Endothelial cell of umbilical vein (primary cell): ENCODE measurements around the gene FTO. TPM values are rescaled to one million over a fixed set of nuclear protein-coding genes. Genes with fewer than 3 reads are reported as not detected.

Source experiments
- BruUV-seq: library from RNA; stranded (reverse); fragments of 400-500 nt; replicated peaks from 2 replicates; lab custom pipeline; 2021; lab: Mats Ljungman, UMichigan
- CTCF ChIA-PET: fragments of 300-600, 350-600 bp; sonication (Branson Sonifier 250); formaldehyde crosslinking; loops from one replicate; lab custom pipeline; 2021; ENCODE audit warnings: antibody characterized with exemption, inconsistent platforms; lab: Charles Lee
- POLR2A ChIA-PET: fragments of 300-600, 350-600 bp; sonication (Branson Sonifier 250); formaldehyde crosslinking; loops from one replicate; lab custom pipeline; 2021; ENCODE audit warnings: antibody characterized with exemption, inconsistent platforms; lab: Charles Lee
- DNase-seq: peaks from one replicate; pipeline ENCODE4 v3.0.0-alpha.2; 2011; ENCODE audit warnings: low read depth, low spot score
- FAIRE-seq: peaks from 2 replicates; lab custom pipeline; 2011; peaks lifted over from hg19 to GRCh38; lab: Jason Lieb, UNC
- H2AFZ ChIP-seq: 2 replicates; pipeline ENCODE4 v1.6.0; 2012; ENCODE audit warnings: low read depth, low read length, control low read depth, inconsistent platforms
- H3K27ac ChIP-seq: 2 replicates; pipeline ENCODE4 v1.5.1; 2011; ENCODE audit warnings: low read depth, mild to moderate bottlenecking, control low read depth, low read length, moderate library complexity; ENCODE audit not compliant: insufficient read depth
- H3K27me3 ChIP-seq, 2 experiments: 2 replicates each; pipeline versions ENCODE4 v1.6.0 to v1.6.1; 2011; ENCODE audit warnings: low read length in 2 of 2, mixed read lengths in 1 of 2; ENCODE audit not compliant: control insufficient read depth in 2 of 2, insufficient read depth in 2 of 2
- H3K36me3 ChIP-seq, 2 experiments: 2 replicates in 1 of 2; 3 replicates in 1 of 2; pipeline ENCODE4 v1.5.1; 2011; ENCODE audit warnings: low read length in 2 of 2, mild to moderate bottlenecking in 1 of 2, moderate library complexity in 1 of 2; ENCODE audit not compliant: control insufficient read depth in 2 of 2, insufficient read depth in 2 of 2; ENCODE audit errors: extremely low read depth in 1 of 2
- H3K4me1 ChIP-seq: 3 replicates; pipeline ENCODE4 v1.5.1; 2011; ENCODE audit warnings: mild to moderate bottlenecking, low read length; ENCODE audit not compliant: control insufficient read depth, insufficient read depth; ENCODE audit errors: extremely low read depth
- H3K4me2 ChIP-seq: 2 replicates; pipeline ENCODE4 v1.6.1; 2011; ENCODE audit warnings: low read length, control low read depth, mixed read lengths; ENCODE audit not compliant: insufficient read depth
- H3K4me3 ChIP-seq, 3 experiments: fragments of 200-600 bp in 1 of 3; sonication (generic), shearing (Covaris generic) in 1 of 3; replicated peaks in 1 of 3; 2 replicates each; pipeline ENCODE4 v1.5.1; 2011 to 2016; ENCODE audit warnings: control low read depth in 3 of 3, low read length in 3 of 3, mild to moderate bottlenecking in 2 of 3, inconsistent platforms in 1 of 3, low read depth in 1 of 3, moderate library complexity in 1 of 3; ENCODE audit not compliant: insufficient read depth in 1 of 3
- H3K79me2 ChIP-seq: 2 replicates; pipeline ENCODE4 v1.6.0; 2012; ENCODE audit warnings: low read length, inconsistent platforms; ENCODE audit not compliant: control insufficient read depth, insufficient read depth
- H3K9ac ChIP-seq: replicated peaks from 2 replicates; pipeline ENCODE3; 2011; ENCODE audit warnings: low read length, control low read depth; ENCODE audit not compliant: insufficient read depth; ENCODE audit errors: extremely low read depth
- H3K9me1 ChIP-seq: replicated peaks from 3 replicates; pipeline ENCODE4 v1.6.0; 2011; ENCODE audit warnings: mild to moderate bottlenecking, low read length; ENCODE audit not compliant: control insufficient read depth, insufficient read depth; ENCODE audit errors: extremely low read depth
- H3K9me3 ChIP-seq: replicated peaks from 2 replicates; pipeline ENCODE4 v1.5.1; 2012; ENCODE audit warnings: low read length, inconsistent platforms; ENCODE audit not compliant: control insufficient read depth, insufficient read depth
- H4K20me1 ChIP-seq: replicated peaks from 2 replicates; pipeline ENCODE3; 2011; ENCODE audit warnings: mild to moderate bottlenecking, low read length; ENCODE audit not compliant: control insufficient read depth, insufficient read depth; ENCODE audit errors: extremely low read depth
- CTCF ChIP-seq, 2 donors: IDR thresholded peaks; 1 replicate in 1 of 2; 2 replicates in 1 of 2; pipeline ENCODE4 v1.5.1; 2011; ENCODE audit warnings: low read length in 2 of 2, mild to moderate bottlenecking in 2 of 2, moderate library complexity in 2 of 2, control low read depth in 1 of 2, inconsistent platforms in 1 of 2, low read depth in 1 of 2; ENCODE audit not compliant: insufficient read depth in 1 of 2; ENCODE audit errors: extremely low read depth in 1 of 2
- EZH2 ChIP-seq: IDR thresholded peaks from 2 replicates; pipeline ENCODE4 v1.6.1; 2012; ENCODE audit warnings: borderline replicate concordance, low read depth, mild to moderate bottlenecking, moderate library complexity, low read length, inconsistent platforms; ENCODE audit not compliant: severe bottlenecking
- FOS ChIP-seq: IDR thresholded peaks from 2 replicates; pipeline ENCODE4 v1.6.1; 2011; ENCODE audit warnings: mild to moderate bottlenecking, low read length, moderate library complexity, borderline replicate concordance; ENCODE audit not compliant: insufficient read depth
- GATA2 ChIP-seq: IDR thresholded peaks from 2 replicates; pipeline ENCODE4 v1.7.0; 2011; ENCODE audit warnings: low read depth, mild to moderate bottlenecking, moderate library complexity, mixed read lengths, low read length; ENCODE audit not compliant: insufficient read length, insufficient read depth
- JUN ChIP-seq: IDR thresholded peaks from 2 replicates; pipeline ENCODE4 v1.6.1; 2011; ENCODE audit warnings: borderline replicate concordance, low read depth; ENCODE audit not compliant: insufficient read length, insufficient read depth
- MAX ChIP-seq: IDR thresholded peaks from 2 replicates; pipeline ENCODE4 v1.6.1; 2011; ENCODE audit not compliant: insufficient read depth, insufficient read length
- MYC ChIP-seq: IDR thresholded peaks from one replicate; pipeline ENCODE4 v1.6.1; 2011; ENCODE audit warnings: mild to moderate bottlenecking, low read depth, low read length
- POLR2A ChIP-seq: IDR thresholded peaks from 2 replicates; pipeline ENCODE4 v1.6.1; 2012; ENCODE audit warnings: low read depth, mild to moderate bottlenecking, control low read depth, low read length
- POLR2AphosphoS5 ChIP-seq: IDR thresholded peaks from 2 replicates; pipeline ENCODE4 v1.6.1; 2012; ENCODE audit warnings: low read depth, mild to moderate bottlenecking, control low read depth, low read length, moderate library complexity; ENCODE audit not compliant: insufficient read depth
- dilution Hi-C: fragments of 300-500 bp; cut with MboI; formaldehyde crosslinking; loops from one replicate; pipeline ENCODE4 v1.15.0; 2019; ENCODE audit warnings: low sequenced_read_pairs; ENCODE audit not compliant: extremely low pct_ligation_motif_present
- intact Hi-C: fragments of 100-400 bp; cut with micrococcal nuclease; formaldehyde crosslinking; loops from one replicate; pipeline ENCODE4 v1.10.0; 2022
- polyA plus RNA-seq, 4 experiments: library from polyadenylated mRNA; depleted of rRNA in 3 of 4; stranded (reverse) in 3 of 4; unstranded in 1 of 4; fragments of >200 nt; gene quantifications; 2 replicates each; pipeline versions ENCODE4 v1.2.1 to v1.2.3, GENCODE V29; 2011 to 2012; ENCODE audit warnings: missing spikeins in 1 of 4
- total RNA-seq: library from RNA; stranded (reverse); gene quantifications from 2 replicates; pipeline ENCODE4 v1.2.3, GENCODE V29; 2021

FTO gene
- total and polyA plus RNA-seq, 2 donors (not counting 3 experiments of a cell fraction or from before 2014, with no cell fraction given): 48.6 to 87.1 TPM

- ChIA-PET POLR2A (no interaction called here), CTCF (interaction anchor here (1.0 kb wide), 1 partner anchor 10 kb away, joined by 5 read pairs; no protein-coding TSS in a partner anchor)
- intact Hi-C loops (no loop called here), dilution Hi-C loops (no loop called here)
- no peak overlapping the region for H2AFZ ChIP-seq
- H3K4me2 ChIP-seq: no peak overlapping the region
- no peaks in the 10 kb centered on the region for H3K4me1 ChIP-seq
- H3K9me1 ChIP-seq: no peaks in the 10 kb centered on the region
- TF ChIP-seq CTCF (IDR thresholded peaks at IDR 0.05; ENCODE audit: extremely low read depth in 1 of 2, insufficient read depth in 1 of 2, low read depth in 1 of 2, low read length in 2 of 2): no peak
- TF ChIP-seq JUN: no peak
- TF ChIP-seq GATA2: no peak
- no peak for TF ChIP-seq MAX
- TF ChIP-seq POLR2A: no peak
- TF ChIP-seq EZH2: no peak
- TF ChIP-seq MYC: no peak
- no peak for TF ChIP-seq FOS
- TF ChIP-seq POLR2AphosphoS5: no peak
- no peaks in the 10 kb centered on the region for H3K9me3 ChIP-seq
- no peaks in the 10 kb centered on the region for H3K27me3 ChIP-seq
- BruUV-seq: no TSS peak
- FAIRE-seq (no peak), DNase-seq (no peak)
- H3K36me3 ChIP-seq: no peaks in the 10 kb centered on the region
- no peak overlapping the region for H3K27ac ChIP-seq
- no peaks in the 10 kb centered on the region for H3K79me2 ChIP-seq
- no peaks in the 10 kb centered on the region for H4K20me1 ChIP-seq
- no peak overlapping the region for H3K4me3 ChIP-seq
- no peak overlapping the region for H3K9ac ChIP-seq
Observed at GRCh38 chr16:54068212-54068611, 364.3 kb downstream of the FTO start.
